ACC112 (cell line): ENCODE measurements around the gene SPPL3.

ENCODE experiments used
- H2AFZ ChIP-seq: fragments of 200-600 bp; sonication (generic); one replicate; pipeline ENCODE4 v1.6.0; 2017; ENCODE audit warnings: antibody characterized with exemption, low read length; ENCODE audit not compliant: unreplicated experiment
- H3K27ac ChIP-seq: fragments of 200-600 bp; sonication (generic); 2 replicates; pipeline ENCODE4 v1.5.1; 2014; ENCODE audit warnings: low read depth, mild to moderate bottlenecking, antibody characterized with exemption, low read length, moderate library complexity
- H3K27me3 ChIP-seq: fragments of 200-600 bp; sonication (generic); 2 replicates; pipeline ENCODE4 v1.6.1; 2014; ENCODE audit warnings: mild to moderate bottlenecking, antibody characterized with exemption, low read length, moderate library complexity, mixed read lengths; ENCODE audit not compliant: insufficient read depth
- H3K36me3 ChIP-seq: fragments of 200-600 bp; sonication (generic); 2 replicates; pipeline ENCODE4 v1.6.1; 2016; ENCODE audit warnings: mild to moderate bottlenecking, antibody characterized with exemption, low read length, moderate library complexity, mixed read lengths; ENCODE audit not compliant: insufficient read depth
- H3K4me1 ChIP-seq: fragments of 200-600 bp; sonication (generic); one replicate; pipeline ENCODE4 v1.6.1; 2016; ENCODE audit warnings: low read length, mixed read lengths; ENCODE audit not compliant: insufficient read depth, unreplicated experiment, control insufficient read depth
- H3K4me3 ChIP-seq: fragments of 200-600 bp; sonication (generic); 2 replicates; pipeline ENCODE4 v1.5.1; 2014; ENCODE audit warnings: mild to moderate bottlenecking, low read depth, low read length
- H3K79me2 ChIP-seq: fragments of 200-600 bp; sonication (generic); one replicate; pipeline ENCODE4 v1.6.0; 2016; ENCODE audit warnings: low read length; ENCODE audit not compliant: control insufficient read depth, unreplicated experiment, insufficient read depth

The SPPL3 gene

DNA sequence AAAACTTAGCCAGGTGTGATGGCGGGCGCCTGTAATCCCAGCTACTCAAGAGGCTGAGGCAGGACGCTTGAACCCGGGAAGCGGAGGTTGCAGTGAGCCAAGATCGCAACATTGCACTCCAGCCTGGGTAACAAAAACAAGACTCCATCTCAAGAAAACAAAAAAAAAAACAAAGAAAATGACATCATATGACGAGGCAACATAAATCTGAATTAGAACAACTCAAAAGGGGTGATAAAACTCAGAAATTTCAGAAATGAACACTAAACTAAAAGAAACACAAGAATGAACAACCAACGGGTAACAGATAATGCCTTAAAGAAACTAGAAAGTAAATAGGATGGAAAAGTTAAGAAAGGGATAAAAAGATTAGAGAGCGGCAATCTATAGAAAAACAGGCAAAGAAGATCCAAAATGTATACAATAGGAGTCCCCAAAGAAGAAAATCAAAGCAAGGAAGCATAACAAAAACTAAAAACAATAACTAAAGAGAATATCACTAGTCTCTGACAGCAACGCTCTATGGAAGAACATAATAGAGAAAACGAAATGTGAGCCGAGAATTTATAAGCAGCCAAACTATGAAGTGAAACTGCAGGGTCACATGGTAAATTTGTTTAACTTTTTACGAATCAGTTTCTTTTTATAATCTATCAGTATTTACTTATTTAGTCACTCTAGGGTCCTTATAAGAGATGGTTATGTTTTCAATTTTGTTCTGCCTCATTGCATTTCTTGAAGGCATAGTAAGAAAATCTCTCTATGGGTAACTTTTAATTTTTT, 45.7 kb downstream of the SPPL3 start:
- Histone ChIP-seq H3K79me2 (peaks cover 2% of the 10 kb centered on the region), H3K4me3 (no peak overlapping the region), H2AFZ (no peak overlapping the region), H3K4me1 (no peaks in the 10 kb centered on the region), H3K36me3 (peaks cover 9% of the 10 kb centered on the region; the same call in 1 of the 2 replicates), H3K27me3 (no peaks in the 10 kb centered on the region), H3K27ac (no peak overlapping the region)

DNA sequence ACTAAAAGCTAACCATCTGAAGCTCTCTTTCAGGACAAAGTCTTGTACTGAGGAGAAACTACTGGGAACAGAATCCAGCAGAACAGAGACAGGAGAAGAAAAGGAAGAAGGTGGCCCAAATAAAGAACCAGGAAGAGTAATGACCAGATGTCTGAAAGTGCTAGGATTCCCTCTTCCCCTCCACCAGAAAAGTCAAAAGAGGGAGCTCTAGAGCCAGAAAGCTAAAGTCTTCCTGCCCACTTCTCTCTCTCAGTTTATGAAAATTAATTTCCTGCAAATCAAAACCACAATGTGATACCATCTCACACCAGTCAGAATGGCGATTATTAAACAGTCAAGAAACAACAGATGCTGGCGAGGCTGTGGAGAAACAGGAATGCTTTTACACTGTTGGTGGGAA, 47.2 kb downstream of the SPPL3 start:
- H3K4me3 ChIP-seq: no peak overlapping the region
- H3K79me2 ChIP-seq: no peaks in the 10 kb centered on the region
- peaks cover 9% of the 10 kb centered on the region; the same call in 1 of the 2 replicates for H3K36me3 ChIP-seq
- no peak overlapping the region for H2AFZ ChIP-seq
- no peaks in the 10 kb centered on the region for H3K4me1 ChIP-seq
- no peaks in the 10 kb centered on the region for H3K27me3 ChIP-seq
- H3K27ac ChIP-seq: no peak overlapping the region

DNA sequence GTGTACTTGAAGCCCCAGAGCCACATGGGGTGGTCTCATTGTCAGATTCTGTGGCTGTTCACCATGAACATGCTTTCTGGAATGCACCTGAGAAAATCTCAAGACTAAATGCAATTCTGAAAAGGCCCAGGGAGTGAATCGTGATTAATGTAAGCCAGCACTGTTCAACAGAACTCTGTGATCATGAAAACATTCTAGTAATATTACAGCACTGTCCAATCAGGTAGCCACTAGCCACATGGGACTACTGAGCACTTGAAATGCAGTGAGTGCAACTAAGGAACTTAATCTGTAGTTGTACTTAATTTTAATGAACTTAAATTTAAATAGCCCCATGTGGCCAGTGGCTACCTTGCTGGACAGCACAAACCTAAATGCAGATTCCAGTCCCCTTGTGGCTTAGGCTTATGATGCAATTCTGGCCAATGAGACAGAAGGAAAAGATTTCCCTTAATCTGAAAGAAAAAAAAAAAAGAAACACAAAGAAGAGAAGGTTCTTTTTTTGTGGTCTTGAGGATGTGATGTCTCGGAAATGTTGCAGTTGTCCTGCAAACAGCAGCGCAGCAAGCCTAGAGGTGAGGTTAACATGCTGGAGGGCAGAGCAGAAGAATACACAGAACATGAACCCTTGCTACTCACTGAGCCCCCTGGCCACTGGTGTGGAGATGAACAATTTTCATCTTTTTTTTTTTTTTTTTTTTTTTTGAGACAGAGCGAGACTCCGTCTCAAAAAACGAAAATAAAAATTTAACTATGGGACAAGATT, 48.2 kb downstream of the SPPL3 start:
- Histone ChIP-seq H3K79me2 (no peaks in the 10 kb centered on the region), H3K4me1 (no peaks in the 10 kb centered on the region), H3K27ac (no peak overlapping the region)

DNA sequence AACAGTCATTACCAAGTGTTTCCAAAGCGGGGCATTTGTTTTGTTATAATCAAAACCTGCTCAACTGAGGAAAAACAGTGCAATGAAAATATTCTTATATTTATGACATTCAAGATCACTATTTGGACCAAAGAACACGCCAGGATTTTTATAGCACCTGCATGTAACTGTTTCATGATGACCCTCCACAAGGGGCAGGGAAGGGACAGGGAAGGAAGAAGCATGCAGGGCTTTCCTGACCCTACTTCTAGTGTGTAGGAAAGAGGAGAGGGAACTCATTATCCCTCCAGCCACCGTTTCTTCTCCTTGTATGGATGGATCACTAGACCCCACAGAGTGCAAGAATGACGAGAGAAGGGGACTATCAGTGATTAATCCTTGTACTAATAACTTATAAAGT, 49.4 kb downstream of the SPPL3 start:
- Histone ChIP-seq H3K36me3 (peaks cover 9% of the 10 kb centered on the region; the same call in 1 of the 2 replicates), H3K27ac (no peak overlapping the region), H3K27me3 (no peaks in the 10 kb centered on the region), H3K4me1 (peaks cover 4% of the 10 kb centered on the region), H3K79me2 (no peaks in the 10 kb centered on the region), H2AFZ (no peak overlapping the region), H3K4me3 (no peak overlapping the region)

More for the DNA sequence above, 48.2 kb downstream of the SPPL3 start:
- Histone ChIP-seq H3K27me3 (no peaks in the 10 kb centered on the region), H3K4me3 (no peak overlapping the region), H2AFZ (no peak overlapping the region), H3K36me3 (peaks cover 9% of the 10 kb centered on the region; the same call in 1 of the 2 replicates)

DNA sequence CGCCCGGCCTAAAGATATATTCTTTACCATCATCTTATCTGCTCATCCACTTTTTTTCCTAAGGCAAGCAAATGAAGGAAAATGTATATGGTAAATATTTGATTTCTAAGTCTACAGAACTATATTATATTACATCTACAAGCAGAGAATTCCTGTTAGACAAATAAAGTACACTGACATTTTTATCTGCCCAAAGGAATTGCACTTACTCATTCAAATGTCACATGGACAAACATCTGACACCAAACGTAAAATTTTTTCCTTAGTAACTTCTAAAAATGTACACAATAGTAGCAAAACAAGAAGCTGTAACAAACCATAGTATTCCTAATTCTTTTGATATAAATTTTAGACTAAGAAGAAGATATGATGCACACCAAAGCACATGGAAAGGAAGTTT, 51.0 kb downstream of the SPPL3 start:
- no peaks in the 10 kb centered on the region for H3K79me2 ChIP-seq
- no peak overlapping the region for H2AFZ ChIP-seq
- H3K27ac ChIP-seq: no peak overlapping the region
- H3K4me3 ChIP-seq: no peak overlapping the region
- no peaks in the 10 kb centered on the region for H3K27me3 ChIP-seq
- H3K36me3 ChIP-seq: no peaks in the 10 kb centered on the region
- H3K4me1 ChIP-seq: peaks cover 9% of the 10 kb centered on the region

DNA sequence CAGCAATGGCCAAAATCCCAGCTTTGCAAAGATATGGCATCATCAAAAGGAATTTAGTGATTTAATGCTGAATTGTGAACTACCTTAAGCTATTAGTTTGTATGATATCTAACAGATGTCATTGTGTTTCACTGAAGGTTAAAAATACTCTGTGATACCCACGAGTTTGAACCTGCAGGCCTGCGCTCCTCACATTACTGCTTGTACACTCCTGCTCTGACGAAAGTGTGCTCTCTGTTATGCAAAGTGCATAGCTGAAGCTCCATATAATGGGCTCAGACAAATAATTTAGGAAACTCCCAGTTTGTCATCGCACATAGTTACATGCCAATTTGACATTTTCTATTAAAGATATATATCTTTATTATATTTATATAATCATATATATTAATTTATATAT, 52.2 kb downstream of the SPPL3 start:
- Histone ChIP-seq H3K36me3 (no peaks in the 10 kb centered on the region), H3K27ac (no peak overlapping the region), H3K4me3 (no peak overlapping the region), H3K27me3 (no peaks in the 10 kb centered on the region), H2AFZ (no peak overlapping the region), H3K79me2 (no peaks in the 10 kb centered on the region), H3K4me1 (peaks cover 14% of the 10 kb centered on the region)

DNA sequence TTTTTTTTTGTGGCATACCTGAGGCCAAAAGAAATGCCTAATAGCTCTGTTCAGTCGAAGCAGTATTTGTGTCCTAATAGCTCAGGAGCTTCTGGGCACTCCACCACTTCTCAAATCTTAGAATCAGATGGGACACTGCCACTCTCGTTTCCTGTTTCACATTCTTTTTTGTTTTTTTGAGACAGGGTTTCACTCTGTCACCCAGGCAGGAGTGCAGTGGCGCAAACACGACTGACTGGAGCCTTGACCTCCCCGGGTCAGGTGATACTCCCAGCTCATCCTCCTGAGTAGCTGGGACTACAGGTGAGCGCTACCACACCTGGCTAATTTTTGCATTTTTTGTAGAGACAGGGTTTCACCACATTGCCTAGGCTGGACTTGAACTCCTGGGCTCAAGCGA, 52.7 kb downstream of the SPPL3 start:
- H3K4me1 ChIP-seq: peaks cover 14% of the 10 kb centered on the region
- H3K79me2 ChIP-seq: no peaks in the 10 kb centered on the region

DNA sequence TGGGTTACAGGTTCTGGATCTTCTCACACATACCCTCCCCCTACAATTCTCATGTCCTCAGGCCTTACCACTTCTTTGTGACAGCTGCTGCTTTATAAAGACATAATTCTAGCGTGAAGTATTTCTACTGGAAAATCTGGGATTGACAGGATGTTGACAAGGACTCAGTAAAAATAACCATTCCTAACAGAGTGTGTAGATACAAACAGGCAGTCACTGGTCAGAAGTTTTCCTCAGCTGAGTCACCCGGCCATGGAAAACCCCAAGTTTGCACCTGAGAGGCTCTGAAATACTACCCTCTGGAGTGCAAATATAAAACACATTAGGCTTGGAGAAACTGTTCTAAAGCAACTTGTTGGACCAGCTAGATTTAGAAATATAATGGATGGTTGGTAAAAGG, 54.4 kb downstream of the SPPL3 start:
- no peaks in the 10 kb centered on the region for H3K36me3 ChIP-seq
- H3K4me1 ChIP-seq: peaks cover 14% of the 10 kb centered on the region
- no peak overlapping the region for H2AFZ ChIP-seq
- no peaks in the 10 kb centered on the region for H3K79me2 ChIP-seq
- H3K27ac ChIP-seq: no peak overlapping the region
- H3K4me3 ChIP-seq: no peak overlapping the region
- H3K27me3 ChIP-seq: no peaks in the 10 kb centered on the region

More for the DNA sequence above, 52.7 kb downstream of the SPPL3 start:
- Histone ChIP-seq H3K27ac (no peak overlapping the region), H3K4me3 (no peak overlapping the region), H3K27me3 (no peaks in the 10 kb centered on the region), H2AFZ (no peak overlapping the region), H3K36me3 (no peaks in the 10 kb centered on the region)

DNA sequence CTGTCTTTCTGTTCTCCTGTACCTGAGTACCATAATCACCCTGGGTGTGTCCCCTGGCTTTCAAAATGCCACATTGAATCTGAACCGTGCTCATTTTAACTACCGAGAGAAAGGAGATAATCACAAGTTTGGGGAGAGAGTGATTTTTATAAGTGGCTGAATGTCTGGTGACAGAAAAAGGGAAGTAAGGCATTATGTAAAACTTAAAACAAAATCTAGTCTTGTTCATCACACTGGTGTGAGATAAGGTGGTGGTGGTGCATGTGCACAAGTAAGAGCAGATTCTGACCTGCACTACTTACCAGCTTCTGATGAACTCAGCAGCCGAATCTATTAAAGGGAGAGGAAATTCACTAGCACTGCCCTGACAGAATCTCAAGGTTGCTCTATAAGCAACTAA, 56.3 kb downstream of the SPPL3 start:
- Histone ChIP-seq H3K4me3 (no peak overlapping the region), H3K79me2 (no peaks in the 10 kb centered on the region), H2AFZ (no peak overlapping the region), H3K4me1 (peaks cover 14% of the 10 kb centered on the region), H3K27ac (no peak overlapping the region), H3K36me3 (no peaks in the 10 kb centered on the region), H3K27me3 (no peaks in the 10 kb centered on the region)

DNA sequence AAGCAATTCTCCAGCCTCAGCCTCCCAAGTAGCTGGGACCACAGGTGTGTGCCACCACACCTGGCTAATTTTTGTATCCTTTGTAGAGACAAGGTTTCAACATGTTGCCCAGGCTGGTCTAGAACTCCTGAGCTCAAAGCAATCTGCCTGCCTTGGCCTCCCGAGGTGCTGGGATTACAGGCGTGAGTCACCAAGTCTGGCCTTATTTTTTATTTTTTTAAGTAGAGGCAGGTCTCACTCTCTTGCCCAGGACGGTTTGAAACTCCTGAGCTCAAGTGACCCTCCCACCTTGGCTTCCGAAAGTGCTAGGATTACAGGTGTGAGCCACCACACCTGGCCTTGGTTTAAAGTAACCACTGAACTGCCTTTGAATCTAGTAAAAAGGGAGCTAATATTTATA, 56.8 kb downstream of the SPPL3 start:
- H3K27me3 ChIP-seq: no peaks in the 10 kb centered on the region
- H3K4me1 ChIP-seq: peaks cover 14% of the 10 kb centered on the region
- no peak overlapping the region for H2AFZ ChIP-seq
- peaks cover under 1% of the 10 kb centered on the region for H3K79me2 ChIP-seq
- no peak overlapping the region for H3K4me3 ChIP-seq
- H3K27ac ChIP-seq: no peak overlapping the region
- H3K36me3 ChIP-seq: no peaks in the 10 kb centered on the region

DNA sequence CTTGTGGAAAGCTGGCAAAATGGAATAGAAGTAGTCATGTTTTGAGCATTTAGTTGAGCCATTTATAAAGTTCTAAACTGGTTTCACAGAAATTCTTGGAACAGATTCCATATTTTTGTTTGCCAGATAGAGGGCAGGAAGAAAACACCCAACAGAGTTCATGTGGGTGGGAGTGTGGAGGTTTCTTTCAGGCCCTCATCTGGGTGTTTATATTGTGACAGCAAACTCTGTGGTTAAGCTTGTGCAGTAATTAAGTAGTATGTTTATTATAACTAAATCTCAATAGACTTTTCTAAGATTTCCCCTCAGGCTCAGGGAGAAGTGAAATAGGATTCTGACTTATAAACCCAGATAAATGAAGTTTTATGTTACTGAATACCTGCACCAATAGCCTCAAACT, 57.4 kb downstream of the SPPL3 start:
- Histone ChIP-seq H2AFZ (no peak overlapping the region), H3K4me1 (peaks cover 14% of the 10 kb centered on the region), H3K79me2 (peaks cover 4% of the 10 kb centered on the region), H3K4me3 (no peak overlapping the region), H3K27ac (no peak overlapping the region), H3K27me3 (no peaks in the 10 kb centered on the region), H3K36me3 (no peaks in the 10 kb centered on the region)
